K562 (cell line): ENCODE data around the gene PARD3. TPM values are rescaled to one million over a fixed set of nuclear protein-coding genes. Genes with fewer than 3 reads are reported as not detected.

Source experiments
- ATAC-seq: fragments of 200-7000 bp; cut with Tn5 transposase; 3 replicates; pipeline ENCODE4 v1.9.1; 2020; ENCODE audit warnings: moderate library complexity
- BruUV-seq: library from RNA; stranded (reverse); fragments of 400-500 nt; replicated peaks from 2 replicates; lab custom pipeline; 2021; lab: Mats Ljungman, UMichigan
- CTCF ChIA-PET: fragments of 300-600 bp; formaldehyde crosslinking; extraction: SDS; loops from one replicate; lab custom pipeline; 2021; ENCODE audit warnings: low intra/inter-chr PET ratio; lab: Yijun Ruan, JAX
- POLR2A ChIA-PET: fragments of 300-600, 350-650 bp; sonication (Branson Sonifier 250); formaldehyde crosslinking; extraction: SDS; loops from one replicate; lab custom pipeline; 2021; ENCODE audit warnings: antibody characterized with exemption, inconsistent platforms; lab: Yijun Ruan, JAX
- DNase-seq, 4 experiments: peaks; one replicate each; pipeline versions ENCODE4 v3.0.0 to v3.0.0-alpha.2; 2011 to 2018; ENCODE audit warnings: low spot score in 3 of 4, mixed read lengths in 3 of 4; ENCODE audit errors: extremely low read depth in 1 of 4
- FAIRE-seq: peaks from 2 replicates; lab custom pipeline; 2011; peaks lifted over from hg19 to GRCh38; lab: Jason Lieb, UNC
- H2AFZ ChIP-seq: 2 replicates; pipeline ENCODE4 v1.6.0; 2011; ENCODE audit warnings: low read depth, low read length, control low read depth, inconsistent platforms
- H3K27ac ChIP-seq: fragments of 200-600 bp; 3 replicates; pipeline ENCODE4 v1.8.0; 2011; ENCODE audit warnings: low read depth, mild to moderate bottlenecking, control low read depth, inconsistent platforms, low read length, moderate library complexity, mixed read lengths; ENCODE audit errors: extremely low read depth
- H3K27me3 ChIP-seq, 2 experiments: fragments of 300-600 bp in 1 of 2; 2 replicates in 1 of 2; 3 replicates in 1 of 2; pipeline versions ENCODE4 v1.6.0 to v1.8.0; 2011; ENCODE audit warnings: inconsistent platforms in 2 of 2, low read length in 2 of 2, mild to moderate bottlenecking in 1 of 2, mixed read lengths in 1 of 2, moderate library complexity in 1 of 2; ENCODE audit not compliant: control insufficient read depth in 2 of 2, insufficient read depth in 2 of 2
- H3K36me3 ChIP-seq: fragments of 300-600 bp; 3 replicates; pipeline ENCODE4 v1.8.0; 2011; ENCODE audit warnings: mild to moderate bottlenecking, low read length, inconsistent platforms; ENCODE audit not compliant: control insufficient read depth, insufficient read depth
- H3K4me1 ChIP-seq, 2 experiments: fragments of 200-600 bp in 1 of 2; replicated peaks in 1 of 2; 2 replicates in 1 of 2; 3 replicates in 1 of 2; pipeline versions ENCODE4 v1.5.1 to v1.8.0; 2011; ENCODE audit warnings: inconsistent platforms in 2 of 2, low read length in 2 of 2, mild to moderate bottlenecking in 1 of 2, mixed read lengths in 1 of 2, moderate library complexity in 1 of 2; ENCODE audit not compliant: control insufficient read depth in 2 of 2, insufficient read depth in 2 of 2
- H3K4me2 ChIP-seq: 2 replicates; pipeline ENCODE4 v1.6.1; 2011; ENCODE audit warnings: low read length, control low read depth, inconsistent platforms, mixed read lengths; ENCODE audit not compliant: insufficient read depth
- H3K4me3 ChIP-seq: fragments of 200-600 bp; sonication (generic), shearing (Covaris generic); 2 replicates; pipeline ENCODE4 v1.5.1; 2016; ENCODE audit warnings: control low read depth, inconsistent platforms
- H3K79me2 ChIP-seq: fragments of 200-600 bp; 3 replicates; pipeline ENCODE4 v1.8.0; 2011; ENCODE audit warnings: low read length, inconsistent platforms; ENCODE audit not compliant: control insufficient read depth, insufficient read depth
- H3K9ac ChIP-seq, 2 experiments: 2 replicates each; pipeline versions ENCODE4 v1.6.0 to v1.6.1; 2011; ENCODE audit warnings: low read depth in 2 of 2, low read length in 2 of 2, control low read depth in 1 of 2, inconsistent platforms in 1 of 2, mild to moderate bottlenecking in 1 of 2, mixed read lengths in 1 of 2; ENCODE audit not compliant: insufficient read depth in 1 of 2
- H3K9me1 ChIP-seq: one replicate; pipeline ENCODE4 v1.6.0; 2011; ENCODE audit warnings: inconsistent platforms, mild to moderate bottlenecking, low read length, moderate library complexity; ENCODE audit not compliant: control insufficient read depth, insufficient read depth
- H3K9me3 ChIP-seq: replicated peaks from 2 replicates; pipeline ENCODE4 v1.5.1; 2011; ENCODE audit warnings: low read depth, low read length, inconsistent platforms; ENCODE audit not compliant: control insufficient read depth, insufficient read depth
- H4K20me1 ChIP-seq: replicated peaks from 2 replicates; pipeline ENCODE4 v1.6.1; 2011; ENCODE audit warnings: low read length, inconsistent platforms, mixed read lengths; ENCODE audit not compliant: control insufficient read depth, insufficient read depth
- CREM ChIP-seq: IDR thresholded peaks from 2 replicates; pipeline ENCODE4 v1.6.1; 2014; ENCODE audit warnings: antibody characterized with exemption, low read depth
- ZEB2 ChIP-seq: fragments of 450-650 bp; IDR thresholded peaks from 2 replicates; pipeline ENCODE4 v1.6.1; 2016
- ZNF133 ChIP-seq: fragments of 250-450 bp; sonication (Bioruptor Pico); IDR thresholded peaks from 2 replicates; pipeline ENCODE4 v1.4.0; 2020; ENCODE audit warnings: mild to moderate bottlenecking
- WGBS: fragments of 100-300 bp; shearing (Covaris generic); methylation state at CpG from one replicate; pipeline ENCODE4 v1.1.6; 2016; ENCODE audit warnings: low coverage, mixed read lengths; ENCODE audit not compliant: insufficient coverage; ENCODE audit errors: missing lambda C conversion rate; 5-methylcytosine and 5-hydroxymethylcytosine counted together
- in situ Hi-C: fragments of 300-500 bp; cut with MboI; formaldehyde crosslinking; loops from 4 replicates; pipeline ENCODE4 v1.15.0; 2018; ENCODE audit warnings: inconsistent platforms, mixed read lengths
- intact Hi-C: fragments of 100-400 bp; cut with micrococcal nuclease; formaldehyde crosslinking; loops from 2 replicates; pipeline ENCODE4 v1.14.2; 2022
- polyA plus RNA-seq, 8 experiments: library from polyadenylated mRNA; depleted of rRNA in 4 of 8; stranded (reverse) in 5 of 8; unstranded in 3 of 8; fragments of >200 nt; fragmentation: Nextera tagmentation in 2 of 8; fragmentation: Illumina TruSeq in 1 of 8; extraction: Ambion mirVana in 2 of 8; extraction: Trizol in 1 of 8; gene quantifications; 2 replicates each; pipeline versions ENCODE4 v1.2.1 to v1.2.3, GENCODE V29; 2011 to 2014; ENCODE audit warnings: inconsistent platforms in 1 of 8, missing spikeins in 1 of 8
- total RNA-seq, 7 experiments: library from RNA; depleted of rRNA in 6 of 7; stranded (reverse); fragments of >200 nt in 6 of 7; fragmentation: Illumina TruSeq in 2 of 7; extraction: Trizol in 2 of 7; gene quantifications; 2 replicates each; pipeline versions ENCODE4 v1.2.1 to v1.2.3, GENCODE V29; 2011 to 2021; ENCODE audit warnings: low replicate concordance in 1 of 7
- TF ChIP-seq, protein P1 (sequence below): sonication (generic); formaldehyde crosslinking; IDR thresholded peaks from 2 replicates; pipeline ENCODE4 v1.8.0; 2022; ENCODE audit warnings: mild to moderate bottlenecking, low read depth, missing genetic modification reagents
- TF ChIP-seq, protein P2 (sequence below): sonication (generic); formaldehyde crosslinking; IDR thresholded peaks from 2 replicates; pipeline ENCODE4 v1.8.1; 2023; ENCODE audit warnings: mild to moderate bottlenecking, missing genetic modification reagents

PARD3 gene
- total and polyA plus RNA-seq, 9 of the 15 experiments (the other 6 are each of a cell fraction or from before 2014, with no cell fraction given): 2.7 to 11.7 (median 7.7) TPM

- no peak overlapping the region for H3K27ac ChIP-seq
- POLR2A ChIA-PET: interaction anchor here (0.8 kb wide), 1 partner anchor 26 kb away, joined by 3 read pairs; no protein-coding TSS in a partner anchor
- in situ Hi-C loops: no loop called here
Measured at GRCh38 chr10:34687434-34688210, 127.5 kb downstream of the PARD3 start.

More at GRCh38 chr10:34687434-34688210, 127.5 kb downstream of the PARD3 start:
- H3K4me2 ChIP-seq: no peak overlapping the region
- H2AFZ ChIP-seq: no peak overlapping the region
- BruUV-seq: no TSS peak
- H3K27me3 ChIP-seq: no peaks in the 10 kb centered on the region
- DNase-seq (no peak), FAIRE-seq (no peak), ATAC-seq (no peak)
- no peak overlapping the region for H3K4me3 ChIP-seq
- no peak overlapping the region for H3K9ac ChIP-seq
- CTCF ChIA-PET: no interaction called here
- no peaks in the 10 kb centered on the region for H3K4me1 ChIP-seq
- no peaks in the 10 kb centered on the region for H3K9me1 ChIP-seq
- H3K79me2 ChIP-seq: no peaks in the 10 kb centered on the region
- H3K9me3 ChIP-seq: no peaks in the 10 kb centered on the region
- 33% methylated on average over 11 of the region's 11 CpGs for WGBS
- H3K36me3 ChIP-seq: no peaks in the 10 kb centered on the region
- TF ChIP-seq, protein P1, sequence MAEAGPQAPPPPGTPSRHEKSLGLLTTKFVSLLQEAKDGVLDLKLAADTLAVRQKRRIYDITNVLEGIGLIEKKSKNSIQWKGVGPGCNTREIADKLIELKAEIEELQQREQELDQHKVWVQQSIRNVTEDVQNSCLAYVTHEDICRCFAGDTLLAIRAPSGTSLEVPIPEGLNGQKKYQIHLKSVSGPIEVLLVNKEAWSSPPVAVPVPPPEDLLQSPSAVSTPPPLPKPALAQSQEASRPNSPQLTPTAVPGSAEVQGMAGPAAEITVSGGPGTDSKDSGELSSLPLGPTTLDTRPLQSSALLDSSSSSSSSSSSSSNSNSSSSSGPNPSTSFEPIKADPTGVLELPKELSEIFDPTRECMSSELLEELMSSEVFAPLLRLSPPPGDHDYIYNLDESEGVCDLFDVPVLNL: no peak
- TF ChIP-seq CREM: 0 out of 2 replicates have a peak, but pooled peaks have one; percentile 28
- TF ChIP-seq, protein P2, sequence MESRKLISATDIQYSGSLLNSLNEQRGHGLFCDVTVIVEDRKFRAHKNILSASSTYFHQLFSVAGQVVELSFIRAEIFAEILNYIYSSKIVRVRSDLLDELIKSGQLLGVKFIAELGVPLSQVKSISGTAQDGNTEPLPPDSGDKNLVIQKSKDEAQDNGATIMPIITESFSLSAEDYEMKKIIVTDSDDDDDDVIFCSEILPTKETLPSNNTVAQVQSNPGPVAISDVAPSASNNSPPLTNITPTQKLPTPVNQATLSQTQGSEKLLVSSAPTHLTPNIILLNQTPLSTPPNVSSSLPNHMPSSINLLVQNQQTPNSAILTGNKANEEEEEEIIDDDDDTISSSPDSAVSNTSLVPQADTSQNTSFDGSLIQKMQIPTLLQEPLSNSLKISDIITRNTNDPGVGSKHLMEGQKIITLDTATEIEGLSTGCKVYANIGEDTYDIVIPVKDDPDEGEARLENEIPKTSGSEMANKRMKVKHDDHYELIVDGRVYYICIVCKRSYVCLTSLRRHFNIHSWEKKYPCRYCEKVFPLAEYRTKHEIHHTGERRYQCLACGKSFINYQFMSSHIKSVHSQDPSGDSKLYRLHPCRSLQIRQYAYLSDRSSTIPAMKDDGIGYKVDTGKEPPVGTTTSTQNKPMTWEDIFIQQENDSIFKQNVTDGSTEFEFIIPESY (CRISPR knock-in tag): 0 out of 2 replicates have a peak, but pooled peaks have one; percentile 25
- TF ChIP-seq ZEB2: no peak
- TF ChIP-seq ZNF133 (CRISPR knock-in tag): no peak
- TF ChIP-seq, all 486 proteins: peak for 2
- 0 out of 2 replicates have a peak, but pooled peaks cover 3% of the 10 kb centered on the region for H4K20me1 ChIP-seq
- intact Hi-C loops: no loop called here
